Coronary artery (tissue), 2 donors: Measurements from ENCODE around the gene C14orf180.

Experiments
- DNase-seq: peaks from one replicate; pipeline ENCODE4 v3.0.0-alpha.2; 2017; ENCODE audit warnings: low spot score
- H3K27ac ChIP-seq, 2 donors: fragments of 200-600 bp; sonication (generic); one replicate each; pipeline ENCODE4 v1.5.1; 2016 to 2019
- H3K4me3 ChIP-seq: fragments of 200-600 bp; sonication (generic); 2 replicates; pipeline ENCODE4 v1.5.1; 2016; ENCODE audit warnings: mild to moderate bottlenecking, moderate library complexity
- CTCF ChIP-seq: fragments of 200-600 bp; sonication (generic); IDR thresholded peaks from one replicate; pipeline ENCODE4 v1.5.1; 2019; ENCODE audit warnings: antibody characterized with exemption

Gene C14orf180

GRCh38 chr14:104559028-104559803 lies 20.3 kb upstream of the C14orf180 start:
- no peak overlapping the region for H3K4me3 ChIP-seq
- DNase-seq = no peak

DNA sequence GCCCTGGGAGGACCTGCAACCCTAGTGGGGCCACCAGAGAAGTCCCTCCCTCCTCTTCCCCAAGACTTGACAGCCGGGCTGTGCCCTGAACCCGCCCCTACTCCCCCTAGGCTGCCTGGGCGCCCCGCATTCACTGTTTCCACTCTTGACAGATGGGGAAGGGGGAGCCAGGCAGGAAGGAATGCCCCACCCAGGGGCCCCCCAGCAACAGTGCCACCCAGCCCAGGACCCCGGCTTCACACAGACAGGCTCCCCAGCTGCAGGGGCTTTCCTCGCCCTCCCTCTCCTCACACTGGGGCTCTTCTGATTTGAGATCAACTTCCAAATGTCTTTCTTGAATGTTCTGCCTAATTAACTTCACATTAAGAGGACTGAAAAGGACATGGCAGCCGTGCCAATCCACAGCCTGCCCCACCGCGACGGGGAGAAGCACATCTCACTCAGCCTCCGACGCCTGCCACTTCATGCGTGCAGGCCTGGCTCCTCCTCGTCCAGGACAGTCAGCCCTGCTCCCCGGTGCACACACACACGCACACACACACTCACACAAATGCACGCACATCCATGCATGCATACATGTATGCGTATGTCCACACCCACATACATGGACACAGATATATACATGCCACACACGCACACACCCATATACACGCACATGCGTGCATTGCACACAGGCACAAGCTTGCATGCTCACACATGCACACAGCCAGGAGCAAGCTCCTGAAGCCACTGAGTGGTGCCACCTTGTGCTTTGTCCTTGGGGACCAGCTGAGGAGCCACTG lies 19.6 kb upstream of the C14orf180 start:
- TF ChIP-seq CTCF = no peak
- no peak overlapping the region for H3K27ac ChIP-seq
- no peak overlapping the region for H3K4me3 ChIP-seq
- DNase-seq = no peak

More at GRCh38 chr14:104559028-104559803, 20.3 kb upstream of the C14orf180 start:
- no peak for TF ChIP-seq CTCF
- no peak overlapping the region for H3K27ac ChIP-seq

- no peak for TF ChIP-seq CTCF
- DNase-seq = no peak
- no peak overlapping the region for H3K4me3 ChIP-seq
- no peak overlapping the region for H3K27ac ChIP-seq
Observed at GRCh38 chr14:104560586-104560945, 19.0 kb upstream of the C14orf180 start.

DNA sequence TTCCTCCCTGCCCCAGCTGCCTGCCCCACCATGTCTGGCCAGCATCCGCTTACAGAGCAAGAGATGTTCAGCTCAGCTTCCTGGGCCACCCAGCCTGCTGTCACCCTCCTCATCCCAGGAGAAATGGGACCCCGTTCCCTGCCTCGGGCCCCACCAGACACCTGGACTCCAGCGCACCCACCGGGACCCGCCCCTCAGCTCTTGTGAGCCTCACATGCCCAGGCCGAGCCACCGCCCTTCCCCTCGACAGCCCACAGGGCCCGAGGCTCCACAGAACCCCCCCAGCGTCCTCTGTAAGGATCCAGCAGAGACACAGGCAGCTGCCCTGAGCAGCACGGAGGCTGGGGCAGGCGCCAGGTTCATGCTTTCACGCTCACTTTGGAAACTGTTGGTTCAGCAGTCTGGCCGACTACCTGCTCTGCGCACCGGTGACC lies 18.4 kb upstream of the C14orf180 start:
- TF ChIP-seq CTCF = no peak
- H3K27ac ChIP-seq = no peak overlapping the region
- DNase-seq = no peak

DNA sequence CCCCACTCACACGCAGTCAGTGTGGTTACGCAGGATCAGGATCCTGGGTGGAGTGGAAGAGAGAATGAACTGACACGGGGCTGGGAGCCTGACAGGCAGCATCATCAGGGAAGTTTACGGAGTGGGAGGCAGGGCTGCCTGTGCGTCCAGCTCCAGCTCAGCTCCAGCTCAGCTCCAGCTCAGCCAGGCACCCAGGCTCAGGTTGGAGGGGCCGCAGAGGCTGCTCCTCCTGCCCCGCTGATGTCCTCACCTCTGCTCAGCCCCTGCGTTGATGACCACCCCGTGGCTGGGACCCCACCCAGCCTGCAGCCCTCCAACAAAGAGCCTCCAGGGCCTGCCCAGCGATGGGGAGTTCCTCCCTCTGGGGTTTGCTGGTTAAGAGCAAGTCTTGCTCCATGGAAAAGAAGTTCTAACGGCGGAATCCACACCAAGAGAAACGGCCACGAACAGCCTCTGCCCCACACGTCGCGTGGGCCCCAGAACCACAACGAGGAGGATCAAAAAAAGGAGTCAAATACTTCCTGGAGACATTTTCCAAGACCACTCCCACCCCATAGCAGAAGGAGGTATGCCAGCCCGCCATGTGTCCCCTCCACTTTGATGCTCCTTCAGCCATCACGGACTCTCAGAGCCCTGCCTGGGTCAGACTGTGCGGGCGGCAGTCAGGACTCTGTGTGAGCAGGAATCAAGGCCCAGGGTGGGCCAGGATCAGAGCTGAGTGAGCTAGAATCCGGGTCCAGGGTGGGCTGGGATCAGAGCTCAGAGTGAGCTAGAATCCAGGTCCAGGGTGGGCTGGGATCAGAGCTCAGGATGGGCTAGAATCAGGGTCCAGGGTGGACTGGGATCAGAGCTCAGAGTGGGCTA lies 17.7 kb upstream of the C14orf180 start:
- Histone ChIP-seq H3K27ac (no peak overlapping the region), H3K4me3 (no peak overlapping the region)
- no peak for DNase-seq
- TF ChIP-seq CTCF = no peak

More for the DNA sequence above, 18.4 kb upstream of the C14orf180 start:
- H3K4me3 ChIP-seq = no peak overlapping the region

GRCh38 chr14:104562606-104563005 lies 17.0 kb upstream of the C14orf180 start:
- Histone ChIP-seq H3K27ac (no peak overlapping the region), H3K4me3 (no peak overlapping the region)
- no peak for DNase-seq
- TF ChIP-seq CTCF = no peak
